ENCODE measurements around the gene KIAA0040.

The KIAA0040 gene

DNA sequence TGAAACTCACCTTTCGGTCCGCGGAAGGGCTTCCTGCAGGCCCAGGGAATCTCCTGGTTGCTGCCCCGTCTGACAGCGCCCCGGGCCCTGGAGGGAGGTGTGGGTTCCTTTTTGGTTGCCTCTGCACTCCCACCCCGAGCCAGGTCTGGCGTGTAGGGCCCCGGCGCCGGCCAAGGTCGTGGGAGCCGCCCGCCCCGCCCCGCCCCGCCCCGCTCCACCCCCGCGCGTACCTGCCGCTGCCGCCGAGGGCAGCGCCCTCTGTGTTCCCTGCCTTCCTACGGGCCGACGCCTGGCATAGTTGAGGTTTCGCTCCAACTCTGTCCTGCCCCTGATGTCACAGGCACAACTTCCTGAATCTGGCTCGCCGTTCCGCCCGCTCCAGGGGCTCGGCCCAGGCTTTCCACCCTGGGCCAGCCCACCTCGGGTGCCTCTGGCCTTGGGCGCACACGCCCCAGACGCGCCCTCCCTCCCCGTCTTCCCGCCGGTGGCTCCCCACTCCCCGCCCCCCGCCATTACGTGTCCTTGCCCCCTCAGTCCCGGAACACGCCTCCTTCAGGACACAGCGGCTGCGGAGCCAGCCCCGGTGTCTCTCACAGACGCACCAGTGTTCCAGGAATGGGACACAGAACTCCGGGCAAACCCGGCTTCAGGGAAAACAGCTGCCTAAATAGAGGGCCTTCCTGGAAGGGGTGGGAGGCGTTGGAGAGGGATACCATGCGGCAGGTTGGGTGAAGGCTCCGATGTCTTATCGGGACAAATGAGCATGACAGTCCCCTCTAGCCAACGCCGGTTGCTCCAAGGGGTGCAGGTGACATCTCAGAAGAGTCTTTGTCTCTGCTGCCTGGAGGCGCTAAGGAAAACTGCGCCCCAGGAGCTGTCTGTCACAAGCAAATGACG is at the start of gene KIAA0040:
TSS of gene KIAA0040 (minus strand) at position 147 of the 897 bp plus-strand sequence. CDS start 31,763 bp downstream, outside the sequence.
- Histone ChIP-seq H3K36me3 (replicated peaks) (no peaks in the 10 kb centered on the region), H3K9me3 (no peaks in the 10 kb centered on the region), H3K4me3 (peak within 1 kb of the TSS; percentile 45), H3K4me1 (peaks cover 7% of the 10 kb centered on the region; the same call in 1 of the 2 replicates), H3K27me3 (ENCODE audit: low read depth) (no peaks in the 10 kb centered on the region; the same call in 1 of the 2 replicates)
- in situ Hi-C loops (cut with MboI; ENCODE audit: low sequenced_read_pairs), result no loop called here
- peak; percentile 48 to 82 for DNase-seq (ENCODE audit: low spot score in 2 of 2)

GRCh38 chr1:175237389-175237788 is 44.8 kb upstream of the KIAA0040 start:
- Histone ChIP-seq H3K27me3 (ENCODE audit: low read depth) (no peaks in the 10 kb centered on the region), H3K4me1 (no peaks in the 10 kb centered on the region), H3K4me3 (no peak overlapping the region), H3K9me3 (no peaks in the 10 kb centered on the region), H3K36me3 (replicated peaks) (no peaks in the 10 kb centered on the region)
- in situ Hi-C loops (cut with MboI; ENCODE audit: low sequenced_read_pairs), result no loop called here
- no peak for DNase-seq (ENCODE audit: low spot score in 2 of 2)

DNA sequence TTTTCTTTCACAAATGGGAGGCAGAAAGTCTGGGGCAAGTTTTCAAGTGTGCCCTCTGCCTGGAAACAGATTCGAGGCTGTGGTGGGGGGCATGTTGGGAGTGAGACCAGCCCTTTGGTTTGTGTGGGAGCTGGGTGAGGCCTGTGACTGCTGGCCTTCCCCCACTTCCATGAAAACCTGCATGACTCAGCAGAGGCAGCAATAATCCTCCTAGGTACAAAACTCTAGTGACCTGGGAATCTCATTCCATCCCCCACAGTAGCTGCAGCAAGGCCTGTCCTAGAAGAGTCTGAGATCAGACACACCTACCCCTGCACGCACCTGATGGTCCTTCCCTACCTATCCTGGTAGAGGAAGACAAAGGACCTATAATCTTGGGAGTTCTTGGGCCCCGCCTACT is 42.1 kb upstream of the KIAA0040 start:
- Histone ChIP-seq H3K4me1 (no peaks in the 10 kb centered on the region), H3K4me3 (no peak overlapping the region), H3K9me3 (no peaks in the 10 kb centered on the region), H3K36me3 (replicated peaks) (no peaks in the 10 kb centered on the region), H3K27me3 (ENCODE audit: low read depth) (no peaks in the 10 kb centered on the region)
- in situ Hi-C loops (cut with MboI; ENCODE audit: low sequenced_read_pairs), result no loop called here
- DNase-seq (ENCODE audit: low spot score in 2 of 2), result no peak

GRCh38 chr1:175232335-175232734 is 39.8 kb upstream of the KIAA0040 start:
- in situ Hi-C loops (cut with MboI; ENCODE audit: low sequenced_read_pairs), result no loop called here
- Histone ChIP-seq H3K9me3 (no peaks in the 10 kb centered on the region), H3K27me3 (ENCODE audit: low read depth) (no peaks in the 10 kb centered on the region), H3K36me3 (replicated peaks) (no peaks in the 10 kb centered on the region), H3K4me1 (no peaks in the 10 kb centered on the region), H3K4me3 (no peak overlapping the region)
- no peak for DNase-seq (ENCODE audit: low spot score in 2 of 2)

- no peak for DNase-seq (ENCODE audit: low spot score in 2 of 2)
- Histone ChIP-seq H3K9me3 (no peaks in the 10 kb centered on the region), H3K4me3 (no peak overlapping the region), H3K36me3 (replicated peaks) (no peaks in the 10 kb centered on the region), H3K4me1 (no peaks in the 10 kb centered on the region), H3K27me3 (ENCODE audit: low read depth) (no peaks in the 10 kb centered on the region)
- in situ Hi-C loops (cut with MboI; ENCODE audit: low sequenced_read_pairs), result no loop called here
These were observed 33.2 kb upstream of the KIAA0040 start for GRCh38 chr1:175225805-175226129.

DNA sequence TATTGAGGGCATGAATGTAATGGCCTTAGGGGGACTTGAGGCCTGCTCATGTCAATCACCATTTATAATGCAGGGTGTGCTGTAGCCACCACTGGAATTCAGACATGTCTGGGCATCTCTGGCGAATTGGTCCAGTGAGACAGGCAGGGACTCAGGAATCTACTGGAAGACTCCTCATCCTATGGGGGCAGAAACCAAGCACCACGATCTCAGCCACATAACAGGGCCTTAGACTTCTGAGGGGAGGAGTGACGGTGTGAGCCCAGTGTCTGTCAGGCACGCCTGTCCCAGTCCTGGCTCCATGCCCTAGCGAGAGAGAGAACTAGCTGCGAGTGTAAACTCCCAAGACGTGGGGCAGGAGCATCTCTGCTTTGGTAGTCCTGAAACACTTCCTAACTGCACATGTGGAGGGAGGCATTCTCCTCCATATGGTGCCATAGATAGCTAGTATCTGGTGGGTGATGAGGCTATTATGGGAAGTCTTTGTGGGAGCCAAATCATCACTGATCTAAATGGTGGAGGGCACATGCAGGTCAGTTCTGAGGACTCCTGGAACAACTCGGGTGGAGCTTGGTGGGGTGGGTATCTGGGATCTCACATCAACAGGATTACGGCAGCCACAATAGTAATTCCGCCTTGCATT is 29.8 kb upstream of the KIAA0040 start:
- no peak overlapping the region for H3K4me3 ChIP-seq
- H3K27me3 ChIP-seq (ENCODE audit: low read depth), result no peaks in the 10 kb centered on the region
- in situ Hi-C loops (cut with MboI; ENCODE audit: low sequenced_read_pairs), result no loop called here
- H3K4me1 ChIP-seq, result no peaks in the 10 kb centered on the region
- no peaks in the 10 kb centered on the region for H3K9me3 ChIP-seq
- H3K36me3 ChIP-seq (replicated peaks), result no peaks in the 10 kb centered on the region
- no peak for DNase-seq (ENCODE audit: low spot score in 2 of 2)

- in situ Hi-C loops (cut with MboI; ENCODE audit: low sequenced_read_pairs), result no loop called here
- Histone ChIP-seq H3K27me3 (ENCODE audit: low read depth) (no peaks in the 10 kb centered on the region), H3K9me3 (no peaks in the 10 kb centered on the region), H3K36me3 (replicated peaks) (no peaks in the 10 kb centered on the region), H3K4me3 (no peak overlapping the region), H3K4me1 (no peaks in the 10 kb centered on the region)
- no peak for DNase-seq (ENCODE audit: low spot score in 2 of 2)
These were observed 29.1 kb upstream of the KIAA0040 start for GRCh38 chr1:175221557-175222175.

DNA sequence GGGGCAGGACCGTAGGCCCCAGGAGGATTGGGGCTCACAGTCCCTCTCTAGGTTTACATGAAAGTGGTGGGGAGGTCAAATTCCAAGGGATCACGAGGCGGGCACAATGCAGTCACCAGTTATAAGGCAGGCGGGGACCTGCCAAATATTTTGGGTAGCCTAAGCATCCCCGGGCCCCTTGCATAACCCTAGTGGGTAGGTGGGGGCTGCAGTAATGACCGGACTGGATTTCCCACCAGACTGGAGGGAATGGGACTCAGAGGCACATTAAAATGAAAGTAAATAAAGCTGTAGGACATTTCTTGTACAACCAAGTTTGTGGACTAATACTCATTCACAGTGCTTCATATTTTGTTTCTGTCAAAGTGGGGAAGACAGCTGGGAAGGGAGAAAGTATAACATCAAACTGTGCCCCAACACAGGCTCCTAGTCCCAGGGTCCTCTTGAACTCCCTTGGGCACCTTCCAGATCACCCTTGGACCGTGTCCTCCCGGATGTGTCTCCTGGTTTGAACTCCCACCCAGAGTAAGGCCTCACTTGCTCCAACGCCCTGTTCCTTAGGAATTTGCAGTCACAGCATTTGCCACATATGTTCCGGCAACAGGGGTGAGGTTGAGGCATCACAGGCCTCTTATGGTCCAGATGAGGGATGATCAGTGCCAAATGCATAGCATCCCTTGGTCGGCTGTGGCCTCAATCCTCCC is 28.4 kb upstream of the KIAA0040 start:
- in situ Hi-C loops (cut with MboI; ENCODE audit: low sequenced_read_pairs), result no loop called here
- Histone ChIP-seq H3K36me3 (replicated peaks) (no peaks in the 10 kb centered on the region), H3K27me3 (ENCODE audit: low read depth) (no peaks in the 10 kb centered on the region), H3K9me3 (no peaks in the 10 kb centered on the region), H3K4me3 (no peak overlapping the region), H3K4me1 (no peaks in the 10 kb centered on the region)
- DNase-seq (ENCODE audit: low spot score in 2 of 2), result no peak

GRCh38 chr1:175219774-175220173 is 27.2 kb upstream of the KIAA0040 start:
- in situ Hi-C loops (cut with MboI; ENCODE audit: low sequenced_read_pairs), result no loop called here
- DNase-seq (ENCODE audit: low spot score in 2 of 2), result no peak
- no peaks in the 10 kb centered on the region for H3K36me3 ChIP-seq (replicated peaks)
- no peaks in the 10 kb centered on the region for H3K4me1 ChIP-seq
- no peaks in the 10 kb centered on the region for H3K27me3 ChIP-seq (ENCODE audit: low read depth)
- H3K4me3 ChIP-seq, result no peak overlapping the region
- no peaks in the 10 kb centered on the region for H3K9me3 ChIP-seq

- DNase-seq (ENCODE audit: low spot score in 2 of 2), result no peak
- H3K4me3 ChIP-seq, result no peak overlapping the region
- no peaks in the 10 kb centered on the region for H3K27me3 ChIP-seq (ENCODE audit: low read depth)
- H3K9me3 ChIP-seq, result no peaks in the 10 kb centered on the region
- no peaks in the 10 kb centered on the region for H3K4me1 ChIP-seq
- in situ Hi-C loops (cut with MboI; ENCODE audit: low sequenced_read_pairs), result no loop called here
- H3K36me3 ChIP-seq (replicated peaks), result no peaks in the 10 kb centered on the region
These were observed 26.3 kb upstream of the KIAA0040 start for GRCh38 chr1:175218786-175219434.

GRCh38 chr1:175217721-175218531 is 25.4 kb upstream of the KIAA0040 start:
- Histone ChIP-seq H3K36me3 (replicated peaks) (no peaks in the 10 kb centered on the region), H3K27me3 (ENCODE audit: low read depth) (no peaks in the 10 kb centered on the region), H3K4me3 (no peak overlapping the region), H3K4me1 (no peaks in the 10 kb centered on the region), H3K9me3 (no peaks in the 10 kb centered on the region)
- in situ Hi-C loops (cut with MboI; ENCODE audit: low sequenced_read_pairs), result no loop called here
- no peak for DNase-seq (ENCODE audit: low spot score in 2 of 2)

DNA sequence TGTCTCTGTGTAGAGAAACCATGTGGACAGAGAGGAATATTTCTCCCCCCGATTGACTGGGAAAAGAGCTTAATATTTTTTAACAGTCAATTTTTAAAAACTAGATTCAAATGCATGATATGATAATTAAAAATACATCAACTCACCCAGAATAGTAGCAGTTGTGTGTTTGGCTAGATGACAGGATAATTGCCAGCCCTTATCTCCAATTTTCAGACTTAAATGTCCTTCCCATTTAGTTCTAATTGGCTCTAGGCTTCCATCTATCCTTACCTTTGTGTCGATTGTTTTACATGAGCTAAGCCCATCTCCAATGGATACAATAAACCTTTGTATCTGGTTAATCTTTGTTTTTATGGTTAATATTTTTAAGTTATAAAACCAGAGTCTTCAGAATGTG is 23.9 kb upstream of the KIAA0040 start:
- no peaks in the 10 kb centered on the region for H3K36me3 ChIP-seq (replicated peaks)
- H3K9me3 ChIP-seq, result no peaks in the 10 kb centered on the region
- no peaks in the 10 kb centered on the region for H3K27me3 ChIP-seq (ENCODE audit: low read depth)
- in situ Hi-C loops (cut with MboI; ENCODE audit: low sequenced_read_pairs), result no loop called here
- H3K4me3 ChIP-seq, result no peak overlapping the region
- H3K4me1 ChIP-seq, result no peaks in the 10 kb centered on the region
- no peak for DNase-seq (ENCODE audit: low spot score in 2 of 2)

- H3K4me3 ChIP-seq, result no peak overlapping the region
- in situ Hi-C loops (cut with MboI; ENCODE audit: low sequenced_read_pairs), result no loop called here
- no peaks in the 10 kb centered on the region for H3K27me3 ChIP-seq (ENCODE audit: low read depth)
- no peaks in the 10 kb centered on the region for H3K4me1 ChIP-seq
- H3K36me3 ChIP-seq (replicated peaks), result no peaks in the 10 kb centered on the region
- DNase-seq (ENCODE audit: low spot score in 2 of 2), result no peak
- H3K9me3 ChIP-seq, result no peaks in the 10 kb centered on the region
These were observed 19.1 kb upstream of the KIAA0040 start for GRCh38 chr1:175211656-175212055.

Measured in HAP-1 (cell line).